NK-92 treated with Interleukin-12 subunit alpha and Interleukin-12 subunit beta, amount 100 ng/mL, for 24 hours (cell line): ENCODE measurements around the gene B3GALNT2.

Source experiments
- DNase-seq: peaks from one replicate; lab custom pipeline; 2025; lab: John Stamatoyannopoulos, UW

Gene B3GALNT2

GRCh38 chr1:235409042-235409820 is 95.0 kb downstream of the B3GALNT2 start:
- DNase-seq = no peak

DNA sequence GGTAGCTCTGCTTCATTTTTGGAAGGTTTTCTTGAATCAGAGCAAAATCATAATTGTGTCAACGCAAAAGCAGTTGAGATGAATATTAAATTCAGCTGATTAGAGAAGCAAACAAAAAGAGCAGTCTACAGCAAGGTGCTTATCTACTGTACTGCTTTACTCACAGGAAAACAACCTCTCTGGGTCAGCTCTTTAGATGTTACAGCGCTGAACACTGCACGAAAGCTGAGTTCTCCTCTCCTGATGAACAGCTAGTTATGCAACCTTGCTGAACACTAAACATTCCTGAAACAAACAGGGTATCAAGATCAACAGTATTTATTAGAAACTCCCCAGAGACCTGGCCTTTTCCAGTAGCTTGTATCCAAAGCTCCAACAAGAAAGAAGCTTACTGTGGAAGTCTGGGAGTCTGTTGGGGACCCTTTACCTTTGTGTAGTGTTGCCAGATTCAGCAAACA is 95.7 kb downstream of the B3GALNT2 start:
- DNase-seq = no peak

GRCh38 chr1:235407419-235407818 is 96.8 kb downstream of the B3GALNT2 start:
- no peak for DNase-seq

- no peak for DNase-seq
Observed at GRCh38 chr1:235404190-235404589, 100.1 kb downstream of the B3GALNT2 start.

GRCh38 chr1:235403593-235403992 is 100.7 kb downstream of the B3GALNT2 start:
- DNase-seq = no peak

- DNase-seq = peak; percentile 14
Observed at GRCh38 chr1:235402457-235403200, 101.6 kb downstream of the B3GALNT2 start.

DNA sequence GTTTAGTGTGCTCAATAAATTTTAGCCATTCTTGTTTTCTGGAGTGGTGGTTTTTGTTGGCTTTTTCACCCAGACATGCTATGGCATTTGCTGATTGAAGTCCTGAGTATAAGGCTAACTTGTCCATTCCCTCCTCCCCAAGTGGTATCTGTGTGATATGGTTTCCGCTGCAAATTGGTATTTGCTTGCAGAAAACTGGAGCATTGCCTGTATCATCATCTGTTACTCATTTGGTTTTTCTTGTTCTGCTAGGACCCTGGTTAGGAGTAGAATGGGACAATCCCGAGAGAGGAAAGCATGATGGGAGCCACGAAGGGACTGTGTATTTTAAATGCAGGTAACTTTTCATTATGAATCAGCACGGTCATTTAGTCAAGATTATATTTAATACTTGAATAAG is 103.0 kb downstream of the B3GALNT2 start:
- DNase-seq = no peak
